GM21447 (cell line): ENCODE data around the gene CARS2.
A peak's percentile ranks its signal among the peaks of the same experiment; 100 is the strongest.
"Not testable (repeated sequence)": the region's sequence is repeated elsewhere in the genome, so short reads cannot be mapped to it uniquely, and the experiment has no call there.

Experiments
- ATAC-seq: cut with Tn5 transposase; IDR thresholded peaks from one replicate; pipeline ENCODE4 v1.9.1; 2021; ENCODE audit not compliant: unreplicated experiment

The CARS2 gene

GRCh38 chr13:110620596-110620995, 85.3 kb downstream of the CARS2 start:
- ATAC-seq, result no peak

- no peak for ATAC-seq
Measured at GRCh38 chr13:110618780-110619179, 87.1 kb downstream of the CARS2 start.

GRCh38 chr13:110618167-110618566, 87.7 kb downstream of the CARS2 start:
- ATAC-seq, result no peak

GRCh38 chr13:110617321-110618072, 88.4 kb downstream of the CARS2 start:
- no peak for ATAC-seq

- ATAC-seq, result peak; percentile 52
Measured at GRCh38 chr13:110616103-110617101, 89.5 kb downstream of the CARS2 start.

GRCh38 chr13:110615322-110616102, 90.4 kb downstream of the CARS2 start, which contains the start of gene NAXD:
NAXD (plus strand) TSS chr13:110615545; CDS start chr13:110615602, 57 bp downstream.
- peak; percentile 67 for ATAC-seq

- ATAC-seq, result no peak
Measured at GRCh38 chr13:110615005-110615321, 91.0 kb downstream of the CARS2 start.

GRCh38 chr13:110610955-110611595, 94.8 kb downstream of the CARS2 start:
- no peak for ATAC-seq

GRCh38 chr13:110607675-110608224, 98.2 kb downstream of the CARS2 start:
- no peak for ATAC-seq

- ATAC-seq, result not testable (repeated sequence)
Measured at GRCh38 chr13:110606281-110606680, 99.6 kb downstream of the CARS2 start.

GRCh38 chr13:110605132-110605531, 100.8 kb downstream of the CARS2 start:
- ATAC-seq, result no peak

GRCh38 chr13:110600980-110601379, 104.9 kb downstream of the CARS2 start:
- ATAC-seq, result no peak

GRCh38 chr13:110600261-110600819, 105.6 kb downstream of the CARS2 start:
- no peak for ATAC-seq

- ATAC-seq, result no peak
Measured at GRCh38 chr13:110597041-110597689, 108.8 kb downstream of the CARS2 start.

GRCh38 chr13:110593430-110594130, 112.3 kb downstream of the CARS2 start:
- ATAC-seq, result peak; percentile 75

- no peak for ATAC-seq
Measured at GRCh38 chr13:110592665-110593064, 113.3 kb downstream of the CARS2 start.
